Measurements from ENCODE around the gene PSMB9.

The PSMB9 gene

GRCh38 chr6:32839356-32839755 is 14.6 kb upstream of the PSMB9 start:
- no peak for DNase-seq (ENCODE audit: low read depth, low spot score)

GRCh38 chr6:32840604-32841246 is 13.3 kb upstream of the PSMB9 start:
- DNase-seq (ENCODE audit: low read depth, low spot score) = no peak

GRCh38 chr6:32842021-32842650 is 11.9 kb upstream of the PSMB9 start:
- DNase-seq (ENCODE audit: low read depth, low spot score) = no peak

GRCh38 chr6:32842690-32843089 is 11.3 kb upstream of the PSMB9 start:
- no peak for DNase-seq (ENCODE audit: low read depth, low spot score)

- no peak for DNase-seq (ENCODE audit: low read depth, low spot score)
These were observed 10.5 kb upstream of the PSMB9 start for GRCh38 chr6:32843331-32843978.

GRCh38 chr6:32843979-32844838 is 9.8 kb upstream of the PSMB9 start, which contains the start of gene PSMB8:
Gene PSMB8 (minus strand): TSS chr6:32844047. CDS start chr6:32843996, 51 bp downstream.
- peak; percentile 98 for DNase-seq (ENCODE audit: low read depth, low spot score)

- no peak for DNase-seq (ENCODE audit: low read depth, low spot score)
These were observed 9.1 kb upstream of the PSMB9 start for GRCh38 chr6:32844839-32845383.

GRCh38 chr6:32845384-32845884 is 8.6 kb upstream of the PSMB9 start:
- no peak for DNase-seq (ENCODE audit: low read depth, low spot score)

- no peak for DNase-seq (ENCODE audit: low read depth, low spot score)
These were observed 7.0 kb upstream of the PSMB9 start for GRCh38 chr6:32847004-32847403.

GRCh38 chr6:32847795-32848194 is 6.2 kb upstream of the PSMB9 start:
- DNase-seq (ENCODE audit: low read depth, low spot score) = no peak

- no peak for DNase-seq (ENCODE audit: low read depth, low spot score)
These were observed 4.9 kb upstream of the PSMB9 start for GRCh38 chr6:32849126-32849525.

GRCh38 chr6:32851025-32851424 is 3.0 kb upstream of the PSMB9 start:
- DNase-seq (ENCODE audit: low read depth, low spot score) = no peak

- no peak for DNase-seq (ENCODE audit: low read depth, low spot score)
These were observed 1.8 kb upstream of the PSMB9 start for GRCh38 chr6:32852018-32852843.

- peak; percentile 37 for DNase-seq (ENCODE audit: low read depth, low spot score)
These were observed 1.0 kb upstream of the PSMB9 start for GRCh38 chr6:32852844-32853540.

GRCh38 chr6:32854376-32855178 is 585 bp downstream of the PSMB9 start:
- peak; percentile 45 for DNase-seq (ENCODE audit: low read depth, low spot score)

GRCh38 chr6:32855467-32856174 is 1.6 kb downstream of the PSMB9 start:
- no peak for DNase-seq (ENCODE audit: low read depth, low spot score)

- DNase-seq (ENCODE audit: low read depth, low spot score) = no peak
These were observed 3.3 kb downstream of the PSMB9 start for GRCh38 chr6:32857156-32857891.

- no peak for DNase-seq (ENCODE audit: low read depth, low spot score)
These were observed 4.2 kb downstream of the PSMB9 start for GRCh38 chr6:32858194-32858593.

Data from activated CD4-positive, CD25-positive, alpha-beta regulatory T cell treated with anti-CD3 and anti-CD28 coated beads, Interleukin-2, amount 50 U/mL, for 16 hours (primary cell).